Regular cardiac myocyte (primary cell): Measurements from ENCODE around the gene REELD1. TPM values are rescaled to one million over a fixed set of nuclear protein-coding genes. Genes with fewer than 3 reads are reported as not detected.

Source experiments
- total RNA-seq: library from RNA; depleted of rRNA; stranded (reverse); fragments of >200 nt; gene quantifications from 2 replicates; pipeline ENCODE4 v1.2.3, GENCODE V29; 2014

The REELD1 gene
- not detected in 2 replicates for total RNA-seq

GRCh38 chr4:146214238-146214637, at the start of gene REELD1:
Gene REELD1 (plus strand): TSS chr4:146214538. CDS start chr4:146216953, 2,415 bp downstream.

DNA sequence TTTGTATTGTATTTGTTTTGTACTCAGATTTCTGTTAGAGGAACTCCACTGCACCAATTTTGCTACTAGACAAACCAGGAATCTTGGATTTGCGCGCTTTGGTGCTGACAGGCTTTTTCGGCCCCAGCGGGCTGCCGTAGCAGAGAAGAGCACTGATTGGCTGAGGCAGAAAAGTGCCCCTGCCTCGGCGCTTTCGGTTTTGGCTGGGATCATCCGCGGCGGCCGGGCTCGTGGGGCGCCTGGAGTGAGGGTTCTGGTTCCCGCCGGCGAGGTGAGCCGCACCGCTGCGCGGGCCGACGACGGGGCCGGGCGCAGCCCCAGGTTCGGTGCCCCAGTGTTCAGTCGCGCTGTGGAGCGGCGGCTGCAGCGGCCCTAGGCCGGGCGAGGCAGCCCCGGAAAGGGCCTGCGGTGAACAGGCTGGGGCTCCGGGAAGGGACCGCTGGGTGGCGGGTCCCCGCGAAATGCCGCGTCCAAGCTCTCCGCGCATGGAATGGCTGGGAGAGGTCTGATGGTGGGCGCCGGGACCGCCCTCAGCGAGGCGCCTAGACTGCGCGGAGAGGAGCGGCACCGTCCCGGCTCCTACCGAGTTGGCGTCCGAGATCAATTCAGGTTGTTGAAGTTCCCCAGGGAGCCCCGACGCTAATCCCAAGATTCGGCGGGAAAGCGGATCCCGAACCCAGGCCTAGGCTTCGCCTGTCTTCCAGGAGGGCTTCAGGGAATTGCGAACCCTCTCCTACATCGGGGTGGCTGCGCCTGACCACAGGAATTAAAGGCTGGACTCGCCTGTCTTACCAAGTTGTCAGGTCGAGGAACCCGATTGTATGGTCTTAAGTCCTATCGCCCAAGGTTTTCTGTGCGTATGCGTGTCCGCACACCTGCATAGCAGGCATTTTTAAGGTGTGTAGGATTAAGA, 38.5 kb upstream of the REELD1 start, which contains the start of gene LSM6:
TSS of gene LSM6 (plus strand) at position 178 of the 913 bp plus-strand sequence. CDS start 7,204 bp downstream, outside the sequence.

Other genes starting within 250 kb of the REELD1 start
- 30.7 and 46.4 TPM in 2 replicates for gene LSM6, start 38.8 kb upstream of the REELD1 start, total RNA-seq